ENCODE results near the gene TAC4. TPM values are rescaled to one million over a fixed set of nuclear protein-coding genes. Genes with fewer than 3 reads are reported as not detected.

The TAC4 gene
- total RNA-seq, 1 donor from 2014 or later, result not detected

DNA sequence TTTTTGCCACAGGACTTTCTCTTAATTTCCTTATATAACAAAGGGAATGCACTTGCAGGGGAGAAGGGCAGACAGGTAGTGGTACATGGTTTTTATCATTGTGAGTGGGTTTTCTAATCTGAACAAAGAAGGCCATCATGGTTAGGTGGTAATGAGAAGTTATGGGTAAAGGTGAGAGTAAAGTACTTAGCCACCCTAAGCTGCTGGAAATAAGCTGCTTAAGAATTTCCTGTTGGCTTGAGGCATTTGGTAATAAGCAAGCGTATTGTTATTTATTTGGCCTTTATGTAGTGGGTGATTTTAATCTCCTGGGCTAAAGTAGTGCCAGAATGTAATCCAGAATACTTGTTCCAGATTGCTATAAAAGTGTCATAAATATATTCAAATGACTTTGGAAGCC is 27.1 kb downstream of the TAC4 start:
- no peaks in the 10 kb centered on the region for H3K9me3 Mint-ChIP-seq (ENCODE audit: unreplicated experiment)
- DNase-seq, result no peak
- TF ChIP-seq, protein P1, sequence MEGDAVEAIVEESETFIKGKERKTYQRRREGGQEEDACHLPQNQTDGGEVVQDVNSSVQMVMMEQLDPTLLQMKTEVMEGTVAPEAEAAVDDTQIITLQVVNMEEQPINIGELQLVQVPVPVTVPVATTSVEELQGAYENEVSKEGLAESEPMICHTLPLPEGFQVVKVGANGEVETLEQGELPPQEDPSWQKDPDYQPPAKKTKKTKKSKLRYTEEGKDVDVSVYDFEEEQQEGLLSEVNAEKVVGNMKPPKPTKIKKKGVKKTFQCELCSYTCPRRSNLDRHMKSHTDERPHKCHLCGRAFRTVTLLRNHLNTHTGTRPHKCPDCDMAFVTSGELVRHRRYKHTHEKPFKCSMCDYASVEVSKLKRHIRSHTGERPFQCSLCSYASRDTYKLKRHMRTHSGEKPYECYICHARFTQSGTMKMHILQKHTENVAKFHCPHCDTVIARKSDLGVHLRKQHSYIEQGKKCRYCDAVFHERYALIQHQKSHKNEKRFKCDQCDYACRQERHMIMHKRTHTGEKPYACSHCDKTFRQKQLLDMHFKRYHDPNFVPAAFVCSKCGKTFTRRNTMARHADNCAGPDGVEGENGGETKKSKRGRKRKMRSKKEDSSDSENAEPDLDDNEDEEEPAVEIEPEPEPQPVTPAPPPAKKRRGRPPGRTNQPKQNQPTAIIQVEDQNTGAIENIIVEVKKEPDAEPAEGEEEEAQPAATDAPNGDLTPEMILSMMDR (IDR thresholded peaks at IDR 0.05; ENCODE audit: partially characterized antibody, unreplicated experiment), result no peak
- no peaks in the 10 kb centered on the region for H3K36me3 Mint-ChIP-seq (ENCODE audit: unreplicated experiment)
- H3K27ac Mint-ChIP-seq (ENCODE audit: unreplicated experiment), result no peak overlapping the region
- H3K4me3 Mint-ChIP-seq (ENCODE audit: unreplicated experiment), result no peak overlapping the region
- H3K27me3 Mint-ChIP-seq (ENCODE audit: unreplicated experiment), result peaks cover 2% of the 10 kb centered on the region
- H3K4me1 Mint-ChIP-seq (ENCODE audit: low read depth, unreplicated experiment), result peaks cover 4% of the 10 kb centered on the region

- Mint-ChIP-seq H3K36me3 (ENCODE audit: unreplicated experiment) (no peaks in the 10 kb centered on the region), H3K27me3 (ENCODE audit: unreplicated experiment) (peaks cover 2% of the 10 kb centered on the region)
These were observed 28.2 kb downstream of the TAC4 start for GRCh38 chr17:49819651-49820050.

GRCh38 chr17:49819138-49819537 is 28.7 kb downstream of the TAC4 start:
- no peak for DNase-seq
- Mint-ChIP-seq H3K4me3 (ENCODE audit: unreplicated experiment) (no peak overlapping the region), H3K36me3 (ENCODE audit: unreplicated experiment) (no peaks in the 10 kb centered on the region), H3K9me3 (ENCODE audit: unreplicated experiment) (no peaks in the 10 kb centered on the region), H3K27me3 (ENCODE audit: unreplicated experiment) (peaks cover 2% of the 10 kb centered on the region), H3K4me1 (ENCODE audit: low read depth, unreplicated experiment) (peaks cover 9% of the 10 kb centered on the region), H3K27ac (ENCODE audit: unreplicated experiment) (peak overlapping the region; percentile 11)
- TF ChIP-seq, protein P1 (IDR thresholded peaks at IDR 0.05; ENCODE audit: partially characterized antibody, unreplicated experiment), result no peak

More at GRCh38 chr17:49819651-49820050, 28.2 kb downstream of the TAC4 start:
- Mint-ChIP-seq H3K9me3 (ENCODE audit: unreplicated experiment) (no peaks in the 10 kb centered on the region), H3K4me3 (ENCODE audit: unreplicated experiment) (no peak overlapping the region), H3K27ac (ENCODE audit: unreplicated experiment) (no peak overlapping the region), H3K4me1 (ENCODE audit: low read depth, unreplicated experiment) (peaks cover 9% of the 10 kb centered on the region)
- no peak for DNase-seq
- TF ChIP-seq, protein P1 (IDR thresholded peaks at IDR 0.05; ENCODE audit: partially characterized antibody, unreplicated experiment), result no peak

DNA sequence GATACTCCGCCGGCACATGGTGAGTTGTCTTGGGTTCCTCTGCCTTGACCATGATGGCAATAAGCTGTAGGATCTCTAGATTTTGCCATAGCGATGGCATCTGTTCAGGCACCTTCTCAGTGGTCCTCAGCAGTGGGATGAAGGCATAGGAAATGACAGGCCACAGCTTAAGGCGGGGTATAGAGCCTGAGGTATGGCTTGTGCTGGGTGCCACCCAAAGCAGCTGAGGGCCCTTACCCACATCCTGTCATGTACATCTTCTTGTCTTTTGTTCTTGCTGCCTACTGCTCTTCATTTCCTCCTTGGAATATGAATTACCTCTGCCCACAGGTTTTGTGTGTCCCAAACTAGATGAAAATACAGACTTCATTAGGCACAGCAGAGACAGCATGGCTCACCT is 29.9 kb downstream of the TAC4 start:
- Mint-ChIP-seq H3K4me1 (ENCODE audit: low read depth, unreplicated experiment) (peaks cover 9% of the 10 kb centered on the region), H3K9me3 (ENCODE audit: unreplicated experiment) (no peaks in the 10 kb centered on the region), H3K4me3 (ENCODE audit: unreplicated experiment) (no peak overlapping the region), H3K27me3 (ENCODE audit: unreplicated experiment) (peaks cover 2% of the 10 kb centered on the region), H3K36me3 (ENCODE audit: unreplicated experiment) (no peaks in the 10 kb centered on the region), H3K27ac (ENCODE audit: unreplicated experiment) (no peak overlapping the region)
- TF ChIP-seq, protein P1 (IDR thresholded peaks at IDR 0.05; ENCODE audit: partially characterized antibody, unreplicated experiment), result no peak
- DNase-seq, result no peak

DNA sequence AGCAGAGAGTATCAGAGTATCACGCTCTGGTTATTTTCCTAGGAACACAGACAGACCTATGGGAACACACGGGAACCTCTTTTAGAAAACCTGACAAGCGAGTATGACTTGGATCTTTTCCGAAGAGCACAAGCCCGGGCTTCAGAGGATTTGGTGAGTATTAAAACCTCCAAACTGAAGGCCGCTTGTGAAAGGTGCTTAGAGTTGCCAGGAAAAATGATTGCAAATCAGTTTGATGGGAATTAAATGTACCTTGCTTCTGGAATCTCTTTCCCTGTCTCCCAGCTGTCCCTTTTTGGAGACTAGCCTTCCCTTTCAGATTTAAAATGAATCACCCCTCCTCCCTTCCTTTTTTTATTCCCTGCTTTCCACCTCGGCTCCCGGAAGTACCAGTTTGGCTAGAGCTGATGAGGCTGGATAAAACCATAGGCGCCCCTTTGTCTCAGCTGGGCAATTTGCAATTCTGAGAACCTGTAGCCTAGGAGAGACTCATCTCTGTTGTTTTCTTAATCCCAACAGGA is 32.0 kb downstream of the TAC4 start:
- Mint-ChIP-seq H3K27me3 (ENCODE audit: unreplicated experiment) (peaks cover 2% of the 10 kb centered on the region), H3K4me3 (ENCODE audit: unreplicated experiment) (peak overlapping the region; percentile 36), H3K36me3 (ENCODE audit: unreplicated experiment) (no peaks in the 10 kb centered on the region), H3K4me1 (ENCODE audit: low read depth, unreplicated experiment) (peaks cover 9% of the 10 kb centered on the region), H3K27ac (ENCODE audit: unreplicated experiment) (peak overlapping the region; percentile 48), H3K9me3 (ENCODE audit: unreplicated experiment) (no peaks in the 10 kb centered on the region)
- no peak for DNase-seq
- TF ChIP-seq, protein P1 (IDR thresholded peaks at IDR 0.05; ENCODE audit: partially characterized antibody, unreplicated experiment), result no peak

Data from glutamatergic neuron (in vitro differentiated cells).